Cardiac muscle cell (in vitro differentiated cells and primary cell): ENCODE data around the gene GDF10. TPM values are rescaled to one million over a fixed set of nuclear protein-coding genes. Genes with fewer than 3 reads are reported as not detected.

ENCODE experiments used
- DNase-seq, 2 donors: peaks; one replicate each; pipeline versions ENCODE4 v3.0.0 to v3.0.0-alpha.2; 2010 to 2017; ENCODE audit warnings: low read depth in 1 of 2, low spot score in 1 of 2
- H3K27ac ChIP-seq: fragments of 200-600 bp; sonication (generic); 2 replicates; pipeline ENCODE4 v1.5.1; 2016
- H3K27me3 ChIP-seq: fragments of 200-600 bp; sonication (generic); 2 replicates; pipeline ENCODE4 v1.6.0; 2016; ENCODE audit warnings: control low read depth
- H3K36me3 ChIP-seq: fragments of 200-600 bp; sonication (generic); 2 replicates; pipeline ENCODE4 v1.5.1; 2016; ENCODE audit warnings: control low read depth
- H3K4me1 ChIP-seq: fragments of 200-600 bp; sonication (generic); 2 replicates; pipeline ENCODE4 v1.8.1; 2017; ENCODE audit warnings: low read depth, mild to moderate bottlenecking, mixed run types
- H3K4me3 ChIP-seq: fragments of 200-600 bp; sonication (generic); 2 replicates; pipeline ENCODE4 v1.5.1; 2016; ENCODE audit warnings: mild to moderate bottlenecking
- H3K9me3 ChIP-seq: fragments of 200-600 bp; sonication (generic); 2 replicates; pipeline ENCODE4 v1.5.1; 2017; ENCODE audit warnings: low read depth, mild to moderate bottlenecking, control low read depth
- polyA plus RNA-seq: library from polyadenylated mRNA; unstranded; fragments of >200 nt; fragmentation: Nextera tagmentation; extraction: Ambion mirVana; gene quantifications from 2 replicates; pipeline ENCODE4 v1.2.1, GENCODE V29; 2016
- total RNA-seq: library from RNA; depleted of rRNA; stranded (reverse); fragments of >200 nt; gene quantifications from 2 replicates; pipeline ENCODE4 v1.2.3, GENCODE V29; 2016
- TF ChIP-seq, protein P1 (sequence below): IDR thresholded peaks from 2 replicates; pipeline ENCODE4 v1.5.1; 2012; ENCODE audit warnings: low read depth, mild to moderate bottlenecking, low read length

The GDF10 gene
- total and polyA plus RNA-seq, 2 experiments from 2014 or later: 3.8 to 4.0 TPM

DNA sequence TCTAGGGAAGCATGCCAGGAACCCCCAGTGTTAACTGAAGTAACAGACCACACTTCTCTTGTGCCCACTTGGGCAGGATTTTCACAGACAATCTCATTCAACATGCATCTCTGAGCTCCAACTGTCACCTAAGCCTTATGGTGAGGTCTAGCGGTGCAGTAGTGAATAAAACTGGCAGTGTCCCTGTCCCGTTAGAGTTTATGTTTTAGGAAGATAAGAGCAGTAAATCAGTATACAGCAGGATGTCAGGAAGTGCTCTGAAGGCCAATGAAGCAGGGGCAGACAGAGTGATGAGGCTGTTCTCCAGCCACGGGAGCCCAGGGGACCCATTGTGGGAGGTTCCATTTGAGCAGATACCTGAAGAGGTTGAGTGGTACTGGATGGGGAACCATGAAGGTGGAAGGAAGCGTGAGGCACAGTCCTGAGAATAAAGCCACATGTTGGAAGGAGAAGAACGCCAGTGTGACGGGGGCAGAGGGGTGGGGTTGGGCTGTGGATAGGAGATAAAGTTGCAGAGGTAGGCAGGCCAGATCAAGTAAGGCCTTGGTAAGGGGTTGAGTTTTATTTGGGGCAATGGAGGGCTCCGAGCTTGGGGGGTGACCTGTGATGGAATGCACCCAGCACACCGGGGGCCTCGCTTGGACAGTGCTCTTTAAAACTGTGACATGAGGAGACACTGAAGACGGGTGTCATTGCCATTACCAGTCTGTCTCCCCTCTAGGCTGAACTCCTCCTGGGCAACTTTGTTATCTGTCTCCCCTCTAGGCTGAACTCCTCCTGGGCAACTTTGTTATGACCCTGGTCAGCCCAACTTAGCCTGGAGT, 6.6 kb downstream of the GDF10 start:
- Histone ChIP-seq H3K9me3 (no peaks in the 10 kb centered on the region), H3K36me3 (no peaks in the 10 kb centered on the region), H3K27me3 (peaks cover 31% of the 10 kb centered on the region), H3K4me1 (no peaks in the 10 kb centered on the region), H3K4me3 (no peak overlapping the region), H3K27ac (no peak overlapping the region)
- no peak for DNase-seq
- TF ChIP-seq, protein P1, sequence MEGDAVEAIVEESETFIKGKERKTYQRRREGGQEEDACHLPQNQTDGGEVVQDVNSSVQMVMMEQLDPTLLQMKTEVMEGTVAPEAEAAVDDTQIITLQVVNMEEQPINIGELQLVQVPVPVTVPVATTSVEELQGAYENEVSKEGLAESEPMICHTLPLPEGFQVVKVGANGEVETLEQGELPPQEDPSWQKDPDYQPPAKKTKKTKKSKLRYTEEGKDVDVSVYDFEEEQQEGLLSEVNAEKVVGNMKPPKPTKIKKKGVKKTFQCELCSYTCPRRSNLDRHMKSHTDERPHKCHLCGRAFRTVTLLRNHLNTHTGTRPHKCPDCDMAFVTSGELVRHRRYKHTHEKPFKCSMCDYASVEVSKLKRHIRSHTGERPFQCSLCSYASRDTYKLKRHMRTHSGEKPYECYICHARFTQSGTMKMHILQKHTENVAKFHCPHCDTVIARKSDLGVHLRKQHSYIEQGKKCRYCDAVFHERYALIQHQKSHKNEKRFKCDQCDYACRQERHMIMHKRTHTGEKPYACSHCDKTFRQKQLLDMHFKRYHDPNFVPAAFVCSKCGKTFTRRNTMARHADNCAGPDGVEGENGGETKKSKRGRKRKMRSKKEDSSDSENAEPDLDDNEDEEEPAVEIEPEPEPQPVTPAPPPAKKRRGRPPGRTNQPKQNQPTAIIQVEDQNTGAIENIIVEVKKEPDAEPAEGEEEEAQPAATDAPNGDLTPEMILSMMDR: no peak

DNA sequence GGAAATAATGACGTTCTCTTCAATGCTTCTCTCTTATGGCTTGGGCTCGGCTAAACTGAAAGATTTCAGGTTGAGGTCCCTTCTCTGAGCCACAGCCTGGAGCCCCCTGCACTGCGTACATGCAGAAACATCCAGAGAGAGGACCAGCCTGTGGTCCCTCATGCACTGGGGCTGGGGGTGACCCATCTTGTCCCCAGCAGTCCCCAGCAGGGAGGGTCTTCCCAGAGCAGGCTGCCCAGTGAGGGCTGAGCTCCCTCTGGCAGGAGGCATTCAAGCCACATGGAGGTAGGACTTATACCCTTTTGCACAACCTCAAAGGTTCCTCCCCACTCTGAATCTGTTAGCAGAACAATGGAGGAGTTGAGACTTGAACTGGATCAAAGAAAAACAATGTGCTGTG, 7.4 kb downstream of the GDF10 start:
- Histone ChIP-seq H3K9me3 (no peaks in the 10 kb centered on the region), H3K4me1 (no peaks in the 10 kb centered on the region)
- TF ChIP-seq, protein P1: no peak

DNA sequence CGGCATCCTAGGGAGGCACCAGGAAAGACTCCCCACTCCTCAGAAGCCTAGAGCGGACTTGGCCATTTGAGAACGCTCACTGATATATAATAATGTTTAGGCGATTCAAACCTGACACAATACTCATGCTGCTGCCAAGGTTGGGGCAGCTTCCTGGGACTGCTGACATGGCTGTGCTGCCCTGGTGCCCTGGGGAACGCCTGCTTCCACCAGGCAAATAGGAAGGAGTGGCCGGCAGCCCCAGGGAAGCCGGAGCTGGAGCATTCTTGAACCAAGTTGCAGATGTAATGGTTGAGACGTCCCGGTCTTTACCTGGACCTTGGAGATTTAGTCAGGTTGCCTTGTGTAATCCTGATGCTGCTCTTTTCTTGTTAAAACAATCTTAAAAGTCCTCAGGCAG, 8.8 kb downstream of the GDF10 start:
- no peaks in the 10 kb centered on the region for H3K36me3 ChIP-seq
- no peak for DNase-seq
- H3K4me3 ChIP-seq: no peak overlapping the region
- peaks cover 10% of the 10 kb centered on the region for H3K27me3 ChIP-seq
- no peaks in the 10 kb centered on the region for H3K4me1 ChIP-seq
- H3K9me3 ChIP-seq: no peaks in the 10 kb centered on the region
- TF ChIP-seq, protein P1: no peak
- no peak overlapping the region for H3K27ac ChIP-seq

More for the DNA sequence above, 7.4 kb downstream of the GDF10 start:
- H3K36me3 ChIP-seq: no peaks in the 10 kb centered on the region
- no peak overlapping the region for H3K4me3 ChIP-seq
- no peak overlapping the region for H3K27ac ChIP-seq
- H3K27me3 ChIP-seq: peaks cover 23% of the 10 kb centered on the region
- no peak for DNase-seq

DNA sequence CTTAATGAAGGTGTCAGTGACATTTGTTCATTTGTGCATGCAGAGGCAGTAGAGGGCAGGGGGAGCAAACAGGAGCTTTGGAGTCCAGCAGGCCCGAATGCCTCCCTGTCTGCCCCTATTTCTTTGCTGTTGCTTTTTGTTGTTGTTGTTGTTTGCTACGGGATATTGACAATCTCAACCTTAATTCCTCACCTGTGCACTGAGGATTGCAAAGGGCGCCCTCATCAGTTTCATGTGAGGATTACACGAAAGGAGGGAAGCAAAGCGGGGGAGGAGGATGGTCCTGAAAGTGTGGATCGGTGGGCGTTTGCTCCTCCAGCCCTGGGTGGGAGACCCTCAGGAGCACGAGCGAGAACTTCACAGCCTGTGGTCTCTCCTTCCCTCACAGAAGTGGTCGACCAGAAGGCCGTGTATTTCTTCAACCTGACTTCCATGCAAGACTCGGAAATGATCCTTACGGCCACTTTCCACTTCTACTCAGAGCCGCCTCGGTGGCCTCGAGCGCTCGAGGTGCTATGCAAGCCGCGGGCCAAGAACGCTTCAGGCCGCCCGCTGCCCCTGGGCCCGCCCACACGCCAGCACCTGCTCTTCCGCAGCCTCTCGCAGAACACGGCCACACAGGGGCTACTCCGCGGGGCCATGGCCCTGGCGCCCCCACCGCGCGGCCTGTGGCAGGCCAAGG, 9.6 kb downstream of the GDF10 start:
- H3K4me3 ChIP-seq: no peak overlapping the region

DNA sequence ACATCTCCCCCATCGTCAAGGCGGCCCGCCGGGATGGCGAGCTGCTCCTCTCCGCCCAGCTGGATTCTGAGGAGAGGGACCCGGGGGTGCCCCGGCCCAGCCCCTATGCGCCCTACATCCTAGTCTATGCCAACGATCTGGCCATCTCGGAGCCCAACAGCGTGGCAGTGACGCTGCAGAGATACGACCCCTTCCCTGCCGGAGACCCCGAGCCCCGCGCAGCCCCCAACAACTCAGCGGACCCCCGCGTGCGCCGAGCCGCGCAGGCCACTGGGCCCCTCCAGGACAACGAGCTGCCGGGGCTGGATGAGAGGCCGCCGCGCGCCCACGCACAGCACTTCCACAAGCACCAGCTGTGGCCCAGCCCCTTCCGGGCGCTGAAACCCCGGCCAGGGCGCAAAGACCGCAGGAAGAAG, 10.1 kb downstream of the GDF10 start:
- H3K4me3 ChIP-seq: no peak overlapping the region
- no peak overlapping the region for H3K27ac ChIP-seq
- no peak for DNase-seq
- H3K36me3 ChIP-seq: no peaks in the 10 kb centered on the region
- H3K27me3 ChIP-seq: peaks cover under 1% of the 10 kb centered on the region
- TF ChIP-seq, protein P1: no peak
- no peaks in the 10 kb centered on the region for H3K9me3 ChIP-seq
- H3K4me1 ChIP-seq: no peaks in the 10 kb centered on the region

More for the DNA sequence above, 9.6 kb downstream of the GDF10 start:
- Histone ChIP-seq H3K27ac (no peak overlapping the region), H3K4me1 (no peaks in the 10 kb centered on the region), H3K27me3 (peaks cover 6% of the 10 kb centered on the region), H3K9me3 (no peaks in the 10 kb centered on the region), H3K36me3 (no peaks in the 10 kb centered on the region)
- TF ChIP-seq, protein P1: peak; percentile 44
- DNase-seq: no peak
